Colonic mucosa (tissue), 4 donors: ENCODE data around the gene PIP4K2A. TPM values are rescaled to one million over a fixed set of nuclear protein-coding genes. Genes with fewer than 3 reads are reported as not detected.

Source experiments
- DNase-seq: peaks from one replicate; pipeline ENCODE4 v3.0.0-alpha.2; 2020
- H3K27ac ChIP-seq: fragments of 200-600 bp; one replicate; pipeline ENCODE4 v1.8.0; 2021
- H3K27me3 ChIP-seq: fragments of 200-600 bp; one replicate; pipeline ENCODE4 v1.8.0; 2021
- H3K36me3 ChIP-seq: fragments of 200-600 bp; one replicate; pipeline ENCODE4 v1.8.0; 2021
- H3K4me1 ChIP-seq: fragments of 200-600 bp; one replicate; pipeline ENCODE4 v1.8.0; 2021; ENCODE audit warnings: mild to moderate bottlenecking
- H3K4me3 ChIP-seq: fragments of 200-600 bp; one replicate; pipeline ENCODE4 v1.8.0; 2021
- H3K9ac ChIP-seq, 2 donors: one replicate each; pipeline ENCODE4 v1.7.0; 2013; ENCODE audit warnings: control low read depth in 2 of 2, low read depth in 2 of 2, low read length in 2 of 2
- H3K9me3 ChIP-seq: fragments of 200-600 bp; one replicate; pipeline ENCODE4 v1.8.0; 2021
- CTCF ChIP-seq: fragments of 200-600 bp; IDR thresholded peaks from one replicate; pipeline ENCODE4 v1.8.0; 2022; ENCODE audit warnings: antibody characterized with exemption, mild to moderate bottlenecking
- intact Hi-C: fragments of 100-400 bp; cut with DNase I; formaldehyde crosslinking; loops from one replicate; pipeline ENCODE4 v1.14.1; 2022
- total RNA-seq, 2 donors: library from RNA; stranded (reverse); fragmentation: NEBNext Ultra II Directional in 1 of 2; extraction: Animal tissue kit (Norgen Biotek cat#: 25700) in 1 of 2; gene quantifications; one replicate each; pipeline ENCODE4 v1.2.1, GENCODE V29; 2021
- donor health status: healthy.
- donor health status: DM: no; HTN: no; CAD: no.
- donor health status: DM: no; HTN: no; CAD: no.

The PIP4K2A gene
- total RNA-seq, 2 donors from 2014 or later: 12.1 to 14.9 TPM

GRCh38 chr10:22593026-22593425 is 121.4 kb downstream of the PIP4K2A start:
- Histone ChIP-seq H3K4me3 (no peak overlapping the region), H3K27ac (no peak overlapping the region), H3K27me3 (no peaks in the 10 kb centered on the region), H3K4me1 (no peaks in the 10 kb centered on the region), H3K9ac (no peak overlapping the region), H3K36me3 (no peaks in the 10 kb centered on the region), H3K9me3 (no peaks in the 10 kb centered on the region)
- intact Hi-C loops: no loop called here
- TF ChIP-seq CTCF: no peak
- DNase-seq: no peak

GRCh38 chr10:22589851-22590514 is 124.4 kb downstream of the PIP4K2A start:
- Histone ChIP-seq H3K27ac (no peak overlapping the region), H3K36me3 (no peaks in the 10 kb centered on the region), H3K4me1 (no peaks in the 10 kb centered on the region), H3K27me3 (no peaks in the 10 kb centered on the region), H3K9me3 (no peaks in the 10 kb centered on the region), H3K4me3 (no peak overlapping the region), H3K9ac (no peak overlapping the region)
- intact Hi-C loops: loop anchor here (10.0 kb wide), 1 partner anchor 595 kb away; no protein-coding TSS in a partner anchor
- no peak for TF ChIP-seq CTCF
- DNase-seq: no peak

GRCh38 chr10:22588462-22588861 is 125.9 kb downstream of the PIP4K2A start:
- intact Hi-C loops: loop anchor here (10.0 kb wide), 1 partner anchor 594 kb away; no protein-coding TSS in a partner anchor
- no peak overlapping the region for H3K4me3 ChIP-seq
- no peaks in the 10 kb centered on the region for H3K4me1 ChIP-seq
- DNase-seq: no peak
- TF ChIP-seq CTCF: no peak
- no peaks in the 10 kb centered on the region for H3K36me3 ChIP-seq
- no peaks in the 10 kb centered on the region for H3K27me3 ChIP-seq
- H3K9ac ChIP-seq: no peak overlapping the region
- no peaks in the 10 kb centered on the region for H3K9me3 ChIP-seq
- H3K27ac ChIP-seq: no peak overlapping the region

GRCh38 chr10:22583683-22584082 is 130.7 kb downstream of the PIP4K2A start:
- Histone ChIP-seq H3K4me3 (no peak overlapping the region), H3K9ac (no peak overlapping the region), H3K27me3 (no peaks in the 10 kb centered on the region), H3K4me1 (no peaks in the 10 kb centered on the region), H3K9me3 (no peaks in the 10 kb centered on the region), H3K27ac (no peak overlapping the region), H3K36me3 (no peaks in the 10 kb centered on the region)
- intact Hi-C loops: loop anchor here (10.0 kb wide), 1 partner anchor 589 kb away; no protein-coding TSS in a partner anchor
- DNase-seq: no peak
- TF ChIP-seq CTCF: no peak

GRCh38 chr10:22581461-22581860 is 132.9 kb downstream of the PIP4K2A start:
- no peaks in the 10 kb centered on the region for H3K9me3 ChIP-seq
- H3K4me3 ChIP-seq: no peak overlapping the region
- DNase-seq: no peak
- no peak overlapping the region for H3K9ac ChIP-seq
- H3K27me3 ChIP-seq: no peaks in the 10 kb centered on the region
- intact Hi-C loops: loop anchor here (10.0 kb wide), 1 partner anchor 587 kb away; no protein-coding TSS in a partner anchor
- H3K36me3 ChIP-seq: no peaks in the 10 kb centered on the region
- H3K4me1 ChIP-seq: no peaks in the 10 kb centered on the region
- no peak for TF ChIP-seq CTCF
- no peak overlapping the region for H3K27ac ChIP-seq
